ENCODE measurements around the gene MAIP1. TPM values are rescaled to one million over a fixed set of nuclear protein-coding genes. Genes with fewer than 3 reads are reported as not detected.

Gene MAIP1
- polyA plus RNA-seq, 1 of the 3 experiments (the other 2 are of a cell fraction), result 11.5 TPM

DNA sequence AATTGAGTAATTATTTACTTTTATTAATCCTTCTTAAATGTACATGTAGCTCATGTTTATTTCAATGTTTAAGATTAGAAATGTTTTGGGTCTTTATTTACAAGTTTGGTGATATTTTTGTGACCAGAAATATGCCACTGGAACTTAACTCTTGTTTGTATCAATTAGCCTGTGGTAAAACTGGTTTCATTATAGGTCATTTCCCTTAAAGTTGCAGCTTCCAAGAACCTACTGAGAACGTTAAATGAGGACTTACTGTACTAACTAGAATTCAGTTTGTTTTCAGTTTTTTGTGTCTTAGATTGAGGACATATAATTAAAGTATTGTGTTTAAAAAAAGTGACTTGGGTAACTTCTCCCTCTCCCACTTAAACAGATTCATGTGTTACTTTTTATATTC is 4.4 kb upstream of the MAIP1 start:
- Histone ChIP-seq H3K9me3 (no peaks in the 10 kb centered on the region), H3K4me3 (ENCODE audit: low read depth in 2 of 2, low read length in 1 of 2) (no peak overlapping the region), H3K36me3 (replicated peaks in 1 of 2; ENCODE audit: control insufficient read depth in 1 of 2, insufficient read depth in 2 of 2, low read length in 1 of 2) (peaks cover 31 to 49% of the 10 kb centered on the region in 2 experiments), H3F3A (replicated peaks; ENCODE audit: insufficient read depth) (peaks cover 23% of the 10 kb centered on the region), H3K27ac (ENCODE audit: low read depth in 2 of 2, low read length in 1 of 2) (no peak overlapping the region), H3K79me2 (ENCODE audit: insufficient read depth) (peaks cover 69% of the 10 kb centered on the region), H3K4me1 (ENCODE audit: control insufficient read depth in 1 of 2, insufficient read depth in 2 of 2, low read depth in 1 of 2, low read length in 1 of 2) (peaks cover 2 to 12% of the 10 kb centered on the region in 2 experiments; a peak in 2 of 4 replicates), H3K9me2 (no peaks in the 10 kb centered on the region), H2AFZ (ENCODE audit: low read depth) (no peak overlapping the region), H3K9ac (no peak overlapping the region), H3K27me3 (ENCODE audit: insufficient read depth) (no peaks in the 10 kb centered on the region), H3K4me2 (no peak overlapping the region), H4K20me1 (ENCODE audit: insufficient read depth) (no peaks in the 10 kb centered on the region; the same call in 1 of the 2 replicates)
- 89% methylated on average over 1 of the region's 1 CpG for WGBS (ENCODE audit: low lambda C conversion rate)
- TF ChIP-seq, protein P1, sequence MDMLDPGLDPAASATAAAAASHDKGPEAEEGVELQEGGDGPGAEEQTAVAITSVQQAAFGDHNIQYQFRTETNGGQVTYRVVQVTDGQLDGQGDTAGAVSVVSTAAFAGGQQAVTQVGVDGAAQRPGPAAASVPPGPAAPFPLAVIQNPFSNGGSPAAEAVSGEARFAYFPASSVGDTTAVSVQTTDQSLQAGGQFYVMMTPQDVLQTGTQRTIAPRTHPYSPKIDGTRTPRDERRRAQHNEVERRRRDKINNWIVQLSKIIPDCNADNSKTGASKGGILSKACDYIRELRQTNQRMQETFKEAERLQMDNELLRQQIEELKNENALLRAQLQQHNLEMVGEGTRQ (IDR thresholded peaks at IDR 0.05; ENCODE audit: borderline replicate concordance, low read depth, low read length), result no peak
- TF ChIP-seq, protein P2, sequence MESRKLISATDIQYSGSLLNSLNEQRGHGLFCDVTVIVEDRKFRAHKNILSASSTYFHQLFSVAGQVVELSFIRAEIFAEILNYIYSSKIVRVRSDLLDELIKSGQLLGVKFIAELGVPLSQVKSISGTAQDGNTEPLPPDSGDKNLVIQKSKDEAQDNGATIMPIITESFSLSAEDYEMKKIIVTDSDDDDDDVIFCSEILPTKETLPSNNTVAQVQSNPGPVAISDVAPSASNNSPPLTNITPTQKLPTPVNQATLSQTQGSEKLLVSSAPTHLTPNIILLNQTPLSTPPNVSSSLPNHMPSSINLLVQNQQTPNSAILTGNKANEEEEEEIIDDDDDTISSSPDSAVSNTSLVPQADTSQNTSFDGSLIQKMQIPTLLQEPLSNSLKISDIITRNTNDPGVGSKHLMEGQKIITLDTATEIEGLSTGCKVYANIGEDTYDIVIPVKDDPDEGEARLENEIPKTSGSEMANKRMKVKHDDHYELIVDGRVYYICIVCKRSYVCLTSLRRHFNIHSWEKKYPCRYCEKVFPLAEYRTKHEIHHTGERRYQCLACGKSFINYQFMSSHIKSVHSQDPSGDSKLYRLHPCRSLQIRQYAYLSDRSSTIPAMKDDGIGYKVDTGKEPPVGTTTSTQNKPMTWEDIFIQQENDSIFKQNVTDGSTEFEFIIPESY (IDR thresholded peaks at IDR 0.05; ENCODE audit: borderline replicate concordance, low read depth), result no peak
- TF ChIP-seq RXRA (IDR thresholded peaks at IDR 0.05; ENCODE audit: borderline replicate concordance, low read depth) (no peak), EP300 (IDR thresholded peaks at IDR 0.05; ENCODE audit: borderline replicate concordance in 1 of 2, low read depth in 1 of 2, low read length in 1 of 2) (no peak)
- TF ChIP-seq, protein P3, sequence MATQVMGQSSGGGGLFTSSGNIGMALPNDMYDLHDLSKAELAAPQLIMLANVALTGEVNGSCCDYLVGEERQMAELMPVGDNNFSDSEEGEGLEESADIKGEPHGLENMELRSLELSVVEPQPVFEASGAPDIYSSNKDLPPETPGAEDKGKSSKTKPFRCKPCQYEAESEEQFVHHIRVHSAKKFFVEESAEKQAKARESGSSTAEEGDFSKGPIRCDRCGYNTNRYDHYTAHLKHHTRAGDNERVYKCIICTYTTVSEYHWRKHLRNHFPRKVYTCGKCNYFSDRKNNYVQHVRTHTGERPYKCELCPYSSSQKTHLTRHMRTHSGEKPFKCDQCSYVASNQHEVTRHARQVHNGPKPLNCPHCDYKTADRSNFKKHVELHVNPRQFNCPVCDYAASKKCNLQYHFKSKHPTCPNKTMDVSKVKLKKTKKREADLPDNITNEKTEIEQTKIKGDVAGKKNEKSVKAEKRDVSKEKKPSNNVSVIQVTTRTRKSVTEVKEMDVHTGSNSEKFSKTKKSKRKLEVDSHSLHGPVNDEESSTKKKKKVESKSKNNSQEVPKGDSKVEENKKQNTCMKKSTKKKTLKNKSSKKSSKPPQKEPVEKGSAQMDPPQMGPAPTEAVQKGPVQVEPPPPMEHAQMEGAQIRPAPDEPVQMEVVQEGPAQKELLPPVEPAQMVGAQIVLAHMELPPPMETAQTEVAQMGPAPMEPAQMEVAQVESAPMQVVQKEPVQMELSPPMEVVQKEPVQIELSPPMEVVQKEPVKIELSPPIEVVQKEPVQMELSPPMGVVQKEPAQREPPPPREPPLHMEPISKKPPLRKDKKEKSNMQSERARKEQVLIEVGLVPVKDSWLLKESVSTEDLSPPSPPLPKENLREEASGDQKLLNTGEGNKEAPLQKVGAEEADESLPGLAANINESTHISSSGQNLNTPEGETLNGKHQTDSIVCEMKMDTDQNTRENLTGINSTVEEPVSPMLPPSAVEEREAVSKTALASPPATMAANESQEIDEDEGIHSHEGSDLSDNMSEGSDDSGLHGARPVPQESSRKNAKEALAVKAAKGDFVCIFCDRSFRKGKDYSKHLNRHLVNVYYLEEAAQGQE (IDR thresholded peaks at IDR 0.05; ENCODE audit: low read depth, low read length), result no peak
- no peak for DNase-seq
- ChIA-PET CTCF (interaction anchor here (0.9 to 1.0 kb wide), 2 partner anchors 8 to 11 kb away, joined by 3 read pairs; no protein-coding TSS in a partner anchor), POLR2A (no interaction called here)

DNA sequence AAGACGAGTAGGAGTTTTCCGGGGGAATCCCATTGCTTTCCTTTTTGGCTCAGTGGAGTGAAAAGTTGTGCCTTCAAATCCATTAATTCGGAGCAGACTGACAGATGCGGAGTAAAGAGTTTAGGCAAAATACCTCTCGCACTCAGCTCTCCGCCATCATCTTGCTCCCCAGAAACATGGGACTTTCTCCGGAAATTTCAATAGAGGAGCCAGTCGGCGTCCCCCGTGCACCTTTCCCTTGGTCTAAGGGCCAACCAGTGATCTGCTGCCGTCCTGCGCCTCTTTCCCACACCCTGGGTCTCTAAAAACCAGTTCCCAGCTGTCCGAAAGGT is 409 bp upstream of the MAIP1 start:
- 2% methylated on average over 12 of the region's 13 CpGs for WGBS (ENCODE audit: low lambda C conversion rate)
- no peaks in the 10 kb centered on the region for H3K9me3 ChIP-seq
- H3K27me3 ChIP-seq (ENCODE audit: insufficient read depth), result no peaks in the 10 kb centered on the region
- H3K4me3 ChIP-seq (ENCODE audit: low read depth in 2 of 2, low read length in 1 of 2), result peak overlapping the region; percentile 98 to 99
- peak overlapping the region; percentile 88 for H2AFZ ChIP-seq (ENCODE audit: low read depth)
- H4K20me1 ChIP-seq (ENCODE audit: insufficient read depth), result no peaks in the 10 kb centered on the region
- H3K9ac ChIP-seq, result peak overlapping the region; percentile 90
- no peaks in the 10 kb centered on the region for H3K9me2 ChIP-seq
- peak overlapping the region; percentile 96 for H3K4me2 ChIP-seq
- peaks cover 0 to 8% of the 10 kb centered on the region in 2 experiments; a peak in 2 of 4 replicates for H3K4me1 ChIP-seq (ENCODE audit: control insufficient read depth in 1 of 2, insufficient read depth in 2 of 2, low read depth in 1 of 2, low read length in 1 of 2)
- TF ChIP-seq FOSL2 (IDR thresholded peaks at IDR 0.05; ENCODE audit: borderline replicate concordance, low read depth) (no peak), EZH2phosphoT487 (IDR thresholded peaks at IDR 0.05; ENCODE audit: borderline replicate concordance, low read depth) (no peak)
- TF ChIP-seq, protein P1 (IDR thresholded peaks at IDR 0.05; ENCODE audit: borderline replicate concordance, low read depth, low read length), result no peak
- peaks cover 90% of the 10 kb centered on the region for H3K79me2 ChIP-seq (ENCODE audit: insufficient read depth)
- CTCF ChIA-PET, result interaction anchor here (1.4 kb wide), 1 partner anchor 33 kb away, joined by 3 read pairs; no protein-coding TSS in a partner anchor
- DNase-seq, result no peak
- H3F3A ChIP-seq (replicated peaks; ENCODE audit: insufficient read depth), result peaks cover 11% of the 10 kb centered on the region
- peaks cover 12 to 42% of the 10 kb centered on the region in 2 experiments for H3K36me3 ChIP-seq (replicated peaks in 1 of 2; ENCODE audit: control insufficient read depth in 1 of 2, insufficient read depth in 2 of 2, low read length in 1 of 2)
- peak overlapping the region; percentile 91 to 99 for H3K27ac ChIP-seq (ENCODE audit: low read depth in 2 of 2, low read length in 1 of 2)
- POLR2A ChIA-PET, result no interaction called here
